GM10266 (cell line): Measurements from ENCODE around the gene ZNF580.

Experiments used
- DNase-seq: peaks from one replicate; pipeline ENCODE4 v3.0.0; 2012; ENCODE audit errors: extremely low spot score
- CTCF ChIP-seq: IDR thresholded peaks from 2 replicates; pipeline ENCODE4 v1.5.1; 2012; ENCODE audit warnings: mild to moderate bottlenecking, low read depth; ENCODE audit not compliant: control insufficient read depth, insufficient read depth; ENCODE audit errors: missing control alignments

The ZNF580 gene

GRCh38 chr19:55614711-55615542, 25.9 kb upstream of the ZNF580 start:
- TF ChIP-seq CTCF, result no peak
- no peak for DNase-seq

- TF ChIP-seq CTCF, result no peak
Measured at GRCh38 chr19:55615543-55616394, 25.0 kb upstream of the ZNF580 start.

GRCh38 chr19:55616395-55616875, 24.4 kb upstream of the ZNF580 start:
- DNase-seq, result no peak

More at GRCh38 chr19:55615543-55616394, 25.0 kb upstream of the ZNF580 start:
- DNase-seq, result no peak

GRCh38 chr19:55617426-55617825, 23.4 kb upstream of the ZNF580 start:
- DNase-seq, result no peak
- TF ChIP-seq CTCF, result no peak

More at GRCh38 chr19:55616395-55616875, 24.4 kb upstream of the ZNF580 start:
- TF ChIP-seq CTCF, result no peak

GRCh38 chr19:55618426-55618825, 22.4 kb upstream of the ZNF580 start:
- no peak for DNase-seq
- no peak for TF ChIP-seq CTCF

- no peak for DNase-seq
- no peak for TF ChIP-seq CTCF
Measured at GRCh38 chr19:55619286-55619685, 21.5 kb upstream of the ZNF580 start.
